CD4-positive, alpha-beta T cell (primary cell): ENCODE measurements around the gene RIPPLY2. TPM values are rescaled to one million over a fixed set of nuclear protein-coding genes. Genes with fewer than 3 reads are reported as not detected.

Experiments
- ATAC-seq: fragments of 200-7000 bp; cut with Tn5 transposase; one replicate; pipeline ENCODE4 v1.10.0; 2022; ENCODE audit warnings: mild to moderate bottlenecking; ENCODE audit not compliant: poor library complexity
- CTCF ChIA-PET: fragments of 350-600 bp; sonication (Branson Sonifier 250); formaldehyde crosslinking; loops from one replicate; lab custom pipeline; 2021; ENCODE audit warnings: antibody characterized with exemption, inconsistent platforms; lab: Charles Lee
- POLR2A ChIA-PET: fragments of 350-600 bp; sonication (Branson Sonifier 250); formaldehyde crosslinking; loops from one replicate; lab custom pipeline; 2021; ENCODE audit warnings: antibody characterized with exemption, inconsistent platforms; lab: Charles Lee
- DNase-seq, 14 experiments: peaks; one replicate each; pipeline ENCODE4 v3.0.0-alpha.2; 2013 to 2020; ENCODE audit warnings: mixed read lengths in 2 of 14
- H3K27ac ChIP-seq, 2 donors: one replicate each; pipeline versions ENCODE4 v1.5.1 to v1.7.0; 2013; ENCODE audit warnings: low read length in 2 of 2, low read depth in 1 of 2, mild to moderate bottlenecking in 1 of 2
- H3K27me3 ChIP-seq, 2 experiments: 1 replicate in 1 of 2; 2 replicates in 1 of 2; pipeline versions ENCODE4 v1.6.1 to v1.7.0; 2013; ENCODE audit warnings: low read length in 2 of 2, control low read depth in 1 of 2, mild to moderate bottlenecking in 1 of 2, moderate library complexity in 1 of 2; ENCODE audit not compliant: insufficient read depth in 2 of 2, control insufficient read depth in 1 of 2
- H3K36me3 ChIP-seq: one replicate; pipeline ENCODE4 v1.6.1; 2013; ENCODE audit warnings: low read length, control low read depth; ENCODE audit not compliant: insufficient read depth
- H3K4me1 ChIP-seq: one replicate; pipeline ENCODE4 v1.6.1; 2013; ENCODE audit warnings: low read length, control low read depth; ENCODE audit not compliant: insufficient read depth
- H3K4me3 ChIP-seq: one replicate; pipeline ENCODE4 v1.5.1; 2013; ENCODE audit warnings: mild to moderate bottlenecking, low read length, moderate library complexity
- H3K9me3 ChIP-seq, 2 experiments: 1 replicate in 1 of 2; 2 replicates in 1 of 2; pipeline versions ENCODE4 v1.6.1 to v1.7.0; 2013; ENCODE audit warnings: low read length in 2 of 2, mild to moderate bottlenecking in 2 of 2, control low read depth in 1 of 2, moderate library complexity in 1 of 2; ENCODE audit not compliant: control insufficient read depth in 1 of 2, insufficient read depth in 1 of 2
- H3K27ac Mint-ChIP-seq: one replicate; pipeline ENCODE4 v1.8.0; 2020; ENCODE audit warnings: mixed read lengths
- H3K27me3 Mint-ChIP-seq: one replicate; pipeline ENCODE4 v1.8.0; 2021; ENCODE audit warnings: mixed read lengths
- H3K36me3 Mint-ChIP-seq: one replicate; pipeline ENCODE4 v1.8.0; 2021; ENCODE audit warnings: low read depth, mixed read lengths
- H3K4me1 Mint-ChIP-seq: one replicate; pipeline ENCODE4 v1.8.0; 2021; ENCODE audit warnings: low read depth, mixed read lengths
- H3K4me3 Mint-ChIP-seq: one replicate; pipeline ENCODE4 v1.8.0; 2020; ENCODE audit warnings: mild to moderate bottlenecking, mixed read lengths
- H3K9me3 Mint-ChIP-seq: one replicate; pipeline ENCODE4 v1.8.0; 2020; ENCODE audit warnings: mixed read lengths
- intact Hi-C, 2 experiments: fragments of 100-400 bp; cut with DNase I in 1 of 2; cut with micrococcal nuclease in 1 of 2; formaldehyde crosslinking; loops; one replicate each; pipeline versions ENCODE4 v1.15.1 to v1.9.0; 2023 to 2025; cut with DNase I, micrococcal nuclease
- total RNA-seq, 174 experiments: library from RNA in 2 of 174; stranded (reverse) in 2 of 174; gene quantifications; one replicate each; pipeline ENCODE4 v1.2.3 and lab custom pipeline; 2021 to 2026
- TF ChIP-seq, protein P1 (sequence below): fragments of 200-600 bp; IDR thresholded peaks from one replicate; pipeline ENCODE4 v1.8.0; 2022; ENCODE audit warnings: antibody characterized with exemption, mild to moderate bottlenecking

The RIPPLY2 gene
- total RNA-seq, 2 experiments from 2014 or later = not detected

DNA sequence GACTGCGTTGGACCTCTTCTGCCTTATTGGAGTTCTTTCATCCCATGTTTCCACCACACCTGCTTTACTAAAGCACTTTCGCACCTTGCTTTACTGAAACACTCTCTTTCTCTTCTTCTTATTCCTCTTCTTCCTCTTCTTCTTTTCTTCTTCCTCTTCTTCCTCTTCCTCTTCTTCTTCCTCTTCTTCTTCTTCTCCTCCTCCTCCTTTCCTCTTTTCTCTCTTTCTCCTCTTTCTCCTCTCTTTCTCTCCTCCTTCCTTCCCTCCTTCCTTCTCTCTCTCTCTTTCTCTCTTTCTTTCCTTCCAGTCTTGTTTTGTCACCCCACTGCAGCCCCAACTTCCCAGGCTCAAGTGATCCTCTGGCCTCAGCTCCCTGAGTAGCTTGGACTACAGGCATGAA is 4.0 kb upstream of the RIPPLY2 start:
- H3K27me3 Mint-ChIP-seq = peaks cover 59% of the 10 kb centered on the region
- no peaks in the 10 kb centered on the region for H3K36me3 ChIP-seq
- peaks cover 18 to 40% of the 10 kb centered on the region in 2 experiments for H3K27me3 ChIP-seq
- H3K4me3 ChIP-seq = no peak overlapping the region
- H3K9me3 Mint-ChIP-seq = no peaks in the 10 kb centered on the region
- H3K4me3 Mint-ChIP-seq = no peak overlapping the region
- H3K27ac Mint-ChIP-seq = no peak overlapping the region
- peaks cover 0 to 10% of the 10 kb centered on the region in 2 experiments for H3K9me3 ChIP-seq
- intact Hi-C loops = no loop called here
- no peak overlapping the region for H3K27ac ChIP-seq
- peaks cover 2% of the 10 kb centered on the region for H3K4me1 Mint-ChIP-seq
- no peak for DNase-seq
- H3K36me3 Mint-ChIP-seq = no peaks in the 10 kb centered on the region
- H3K4me1 ChIP-seq = peaks cover 14% of the 10 kb centered on the region
- POLR2A ChIA-PET = no interaction called here
- TF ChIP-seq, protein P1, sequence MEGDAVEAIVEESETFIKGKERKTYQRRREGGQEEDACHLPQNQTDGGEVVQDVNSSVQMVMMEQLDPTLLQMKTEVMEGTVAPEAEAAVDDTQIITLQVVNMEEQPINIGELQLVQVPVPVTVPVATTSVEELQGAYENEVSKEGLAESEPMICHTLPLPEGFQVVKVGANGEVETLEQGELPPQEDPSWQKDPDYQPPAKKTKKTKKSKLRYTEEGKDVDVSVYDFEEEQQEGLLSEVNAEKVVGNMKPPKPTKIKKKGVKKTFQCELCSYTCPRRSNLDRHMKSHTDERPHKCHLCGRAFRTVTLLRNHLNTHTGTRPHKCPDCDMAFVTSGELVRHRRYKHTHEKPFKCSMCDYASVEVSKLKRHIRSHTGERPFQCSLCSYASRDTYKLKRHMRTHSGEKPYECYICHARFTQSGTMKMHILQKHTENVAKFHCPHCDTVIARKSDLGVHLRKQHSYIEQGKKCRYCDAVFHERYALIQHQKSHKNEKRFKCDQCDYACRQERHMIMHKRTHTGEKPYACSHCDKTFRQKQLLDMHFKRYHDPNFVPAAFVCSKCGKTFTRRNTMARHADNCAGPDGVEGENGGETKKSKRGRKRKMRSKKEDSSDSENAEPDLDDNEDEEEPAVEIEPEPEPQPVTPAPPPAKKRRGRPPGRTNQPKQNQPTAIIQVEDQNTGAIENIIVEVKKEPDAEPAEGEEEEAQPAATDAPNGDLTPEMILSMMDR = no peak
- CTCF ChIA-PET = no interaction called here
- ATAC-seq = no peak

DNA sequence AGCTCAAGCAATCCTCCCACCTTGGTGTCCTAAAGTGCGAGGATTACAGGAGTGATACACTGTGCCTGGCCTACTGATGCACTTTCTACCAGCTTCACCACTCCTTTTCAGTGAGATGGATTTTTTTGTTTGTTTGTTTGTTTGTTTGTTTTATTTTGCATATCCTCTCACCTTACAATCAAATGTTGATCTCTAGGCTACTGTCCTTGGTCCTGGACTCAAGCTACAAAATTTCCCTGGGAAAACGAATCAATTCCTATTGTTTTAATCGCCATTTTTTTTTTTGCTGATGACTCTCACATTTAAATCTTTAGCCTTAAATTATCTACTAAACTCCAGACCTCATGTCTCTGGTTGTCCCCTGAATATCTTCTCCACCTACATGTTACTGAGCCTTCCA is 3.5 kb upstream of the RIPPLY2 start:
- intact Hi-C loops = loop anchor here in 1 of 2 experiments (10.0 kb wide), 1 partner anchor 1605 kb away; the partner anchor contains the start of gene IBTK
- ATAC-seq = no peak
- POLR2A ChIA-PET = no interaction called here
- Histone ChIP-seq H3K4me3 (no peak overlapping the region), H3K27ac (no peak overlapping the region), H3K27me3 (peaks cover 22 to 45% of the 10 kb centered on the region in 2 experiments), H3K4me1 (peaks cover 14% of the 10 kb centered on the region), H3K36me3 (no peaks in the 10 kb centered on the region), H3K9me3 (peaks cover 0 to 11% of the 10 kb centered on the region in 2 experiments)
- DNase-seq = no peak
- Mint-ChIP-seq H3K4me1 (peaks cover 7% of the 10 kb centered on the region), H3K4me3 (no peak overlapping the region), H3K9me3 (no peaks in the 10 kb centered on the region), H3K27ac (no peak overlapping the region), H3K36me3 (no peaks in the 10 kb centered on the region), H3K27me3 (peaks cover 64% of the 10 kb centered on the region)
- TF ChIP-seq, protein P1 = no peak
- CTCF ChIA-PET = no interaction called here

DNA sequence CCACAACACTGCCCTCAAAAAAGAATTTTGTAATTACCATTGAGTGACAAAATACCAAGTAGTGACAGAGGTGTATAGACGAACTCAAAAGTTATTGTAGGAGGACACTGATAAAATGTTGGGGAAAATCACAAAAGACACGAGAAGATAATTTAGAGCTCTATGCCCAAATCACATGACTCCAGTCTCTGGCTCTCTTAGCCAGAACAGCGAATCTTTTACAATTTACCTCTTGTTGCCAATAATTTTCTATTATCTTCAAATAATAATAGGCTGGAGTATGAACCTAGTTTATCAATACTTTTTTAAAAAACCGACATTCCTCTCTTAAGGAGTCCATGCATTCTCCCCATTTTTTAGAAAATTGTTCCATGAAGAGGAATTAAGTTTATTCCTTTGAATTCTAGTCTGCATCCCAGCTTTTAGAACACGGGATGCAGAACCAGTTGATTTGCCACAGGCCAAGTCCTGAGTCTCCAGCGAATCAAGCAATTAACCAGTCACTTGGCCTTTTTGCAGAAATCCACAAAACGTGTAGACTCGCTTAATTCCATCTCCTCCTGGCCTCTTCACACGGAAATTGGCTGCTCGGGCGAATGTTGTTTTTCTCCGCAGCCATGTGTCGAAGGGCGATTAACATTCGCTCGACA is 507 bp upstream of the RIPPLY2 start:
- DNase-seq = no peak
- peak overlapping the region; percentile 58 for H3K4me3 Mint-ChIP-seq
- Histone ChIP-seq H3K27ac (no peak overlapping the region), H3K4me1 (peaks cover 14% of the 10 kb centered on the region), H3K27me3 (peaks cover 34 to 59% of the 10 kb centered on the region in 2 experiments), H3K9me3 (peaks cover 0 to 11% of the 10 kb centered on the region in 2 experiments), H3K36me3 (no peaks in the 10 kb centered on the region), H3K4me3 (no peak overlapping the region)
- intact Hi-C loops = loop anchor here in 1 of 2 experiments (10.0 kb wide), 1 partner anchor 1608 kb away; the partner anchor contains the start of gene IBTK
- H3K9me3 Mint-ChIP-seq = no peaks in the 10 kb centered on the region
- peaks cover 11% of the 10 kb centered on the region for H3K4me1 Mint-ChIP-seq
- no peak for ATAC-seq
- TF ChIP-seq, protein P1 = no peak
- POLR2A ChIA-PET = no interaction called here
- CTCF ChIA-PET = no interaction called here
- H3K36me3 Mint-ChIP-seq = no peaks in the 10 kb centered on the region
- no peak overlapping the region for H3K27ac Mint-ChIP-seq
- H3K27me3 Mint-ChIP-seq = peaks cover 71% of the 10 kb centered on the region
